Activated naive CD4-positive, alpha-beta T cell (primary cell): Measurements from ENCODE around the gene SCEL.
"Not testable (repeated sequence)": the region's sequence is repeated elsewhere in the genome, so short reads cannot be mapped to it uniquely, and the experiment has no call there.

Experiments
- DNase-seq, 4 experiments: peaks; one replicate each; lab custom pipeline; 2025; lab: John Stamatoyannopoulos, UW

The SCEL gene

DNA sequence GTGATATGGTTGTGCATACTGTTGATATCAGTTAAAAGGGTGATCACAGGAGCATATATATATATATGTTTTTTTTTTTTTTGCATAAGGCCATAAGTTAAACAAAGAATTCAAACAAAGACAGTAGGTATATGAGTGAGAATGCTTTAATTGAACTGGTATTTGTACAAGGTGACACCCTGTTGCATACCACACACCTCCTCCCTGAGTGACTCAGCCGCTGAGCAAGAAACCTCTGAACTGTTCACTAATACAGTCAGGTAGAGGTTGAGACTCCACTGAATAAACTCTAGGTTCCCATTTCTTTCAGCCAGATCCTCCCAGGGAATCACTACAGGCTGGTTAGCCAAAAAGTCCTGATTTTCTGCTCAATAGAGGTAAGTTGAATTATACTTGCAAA lies at the start of gene SCEL:
TSS of gene SCEL (plus strand) at position 259 of the 400 bp plus-strand sequence. CDS start 20,170 bp downstream, outside the sequence.
- no peak for DNase-seq

DNA sequence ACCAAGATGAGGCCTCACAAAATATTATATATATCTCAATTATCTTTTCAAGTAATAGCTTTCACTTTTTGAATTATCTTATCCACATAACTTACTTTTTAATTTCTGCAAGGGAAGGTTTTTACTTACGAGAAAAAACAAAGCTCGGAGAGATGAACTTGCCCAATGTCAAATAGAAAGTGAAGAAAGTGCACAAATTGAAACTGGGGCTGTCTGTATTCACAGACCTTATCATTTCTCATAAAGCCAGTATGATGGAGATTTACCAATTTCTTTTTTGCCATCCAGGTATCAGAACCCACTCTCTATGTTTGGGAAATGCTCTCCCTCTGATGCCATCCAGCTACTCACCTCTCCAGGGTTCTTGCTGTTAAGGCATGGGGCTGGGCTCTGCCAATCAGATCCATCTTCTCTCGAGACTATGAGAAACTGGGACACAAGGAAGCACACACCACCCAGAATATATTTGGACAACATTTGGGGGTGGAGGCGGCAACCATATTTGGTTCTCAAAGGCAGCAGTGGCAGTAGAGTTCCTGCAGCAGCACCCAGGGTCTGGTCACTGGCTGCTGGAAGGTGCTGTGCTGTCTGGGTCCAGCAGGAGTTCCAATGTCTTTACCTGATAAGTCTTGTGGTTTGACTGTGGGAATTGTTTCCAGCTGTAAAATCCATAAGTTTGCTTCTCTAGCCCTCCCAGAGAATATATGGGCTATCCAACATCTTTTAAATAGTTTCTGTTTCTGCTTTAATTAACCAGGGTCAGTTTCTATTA lies 45.8 kb upstream of the SCEL start:
- no peak for DNase-seq

DNA sequence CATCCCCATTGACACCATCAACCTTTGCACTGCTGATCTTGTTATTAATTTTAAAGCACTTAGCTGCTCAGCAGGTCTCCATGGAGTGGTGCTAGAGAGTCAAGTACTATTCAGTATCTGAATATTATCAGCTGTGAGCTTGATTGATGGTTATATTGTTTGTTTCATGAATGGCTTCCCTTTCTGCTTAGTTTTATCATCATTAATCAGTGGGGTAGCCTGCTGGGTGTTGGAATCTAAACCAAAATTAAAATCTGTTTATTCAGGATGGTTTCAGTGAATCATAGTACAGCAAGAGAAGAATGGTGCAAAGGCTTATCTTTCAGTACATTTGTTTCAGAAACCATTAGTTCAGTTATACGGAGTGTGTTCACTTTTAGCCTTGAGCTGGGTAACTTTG lies 42.5 kb upstream of the SCEL start:
- DNase-seq, result no peak

DNA sequence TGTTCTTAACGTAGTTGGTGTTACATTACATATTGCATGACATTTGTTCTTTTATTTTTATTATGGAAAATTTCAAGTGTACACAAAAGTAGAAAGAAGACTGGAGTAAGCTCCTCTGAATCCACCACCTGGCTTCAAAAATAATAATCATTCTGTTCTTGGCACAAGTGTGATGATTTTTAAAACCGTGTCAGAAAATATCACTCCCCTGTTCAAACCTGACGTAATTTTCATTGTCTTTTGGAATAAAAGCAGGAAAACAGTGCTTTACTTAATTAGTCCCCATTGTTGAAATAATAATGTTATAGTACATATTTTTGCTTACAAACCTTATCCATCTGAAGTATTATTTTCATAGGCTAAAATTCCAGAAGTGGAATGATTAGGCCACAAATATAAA lies 41.3 kb upstream of the SCEL start:
- no peak for DNase-seq

DNA sequence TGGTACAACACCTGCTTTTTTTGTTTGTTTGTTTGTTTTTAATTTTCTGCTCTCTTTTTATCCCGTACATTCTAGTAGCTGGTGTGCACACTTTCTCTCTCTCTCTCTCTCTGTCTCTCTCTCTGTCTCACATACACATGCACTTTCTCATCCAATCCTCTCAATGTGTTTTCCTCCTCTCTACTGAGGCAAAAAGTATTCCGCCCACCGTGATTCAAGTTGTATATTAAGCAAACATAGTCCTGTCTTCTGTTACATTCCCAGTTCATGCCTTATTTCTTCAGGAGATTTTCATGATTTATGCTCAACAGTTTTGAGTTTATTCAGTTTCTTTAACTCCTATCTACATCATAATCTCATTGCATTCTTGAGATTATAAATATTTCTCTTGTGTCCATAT lies 38.2 kb upstream of the SCEL start:
- no peak for DNase-seq

GRCh38 chr13:77497835-77498234 lies 37.7 kb upstream of the SCEL start:
- no peak for DNase-seq

GRCh38 chr13:77502104-77502720 lies 33.3 kb upstream of the SCEL start:
- no peak for DNase-seq

- DNase-seq, result no peak
Measured at GRCh38 chr13:77503398-77503797, 32.1 kb upstream of the SCEL start.

- DNase-seq, result no peak
Measured at GRCh38 chr13:77506874-77507273, 28.6 kb upstream of the SCEL start.

DNA sequence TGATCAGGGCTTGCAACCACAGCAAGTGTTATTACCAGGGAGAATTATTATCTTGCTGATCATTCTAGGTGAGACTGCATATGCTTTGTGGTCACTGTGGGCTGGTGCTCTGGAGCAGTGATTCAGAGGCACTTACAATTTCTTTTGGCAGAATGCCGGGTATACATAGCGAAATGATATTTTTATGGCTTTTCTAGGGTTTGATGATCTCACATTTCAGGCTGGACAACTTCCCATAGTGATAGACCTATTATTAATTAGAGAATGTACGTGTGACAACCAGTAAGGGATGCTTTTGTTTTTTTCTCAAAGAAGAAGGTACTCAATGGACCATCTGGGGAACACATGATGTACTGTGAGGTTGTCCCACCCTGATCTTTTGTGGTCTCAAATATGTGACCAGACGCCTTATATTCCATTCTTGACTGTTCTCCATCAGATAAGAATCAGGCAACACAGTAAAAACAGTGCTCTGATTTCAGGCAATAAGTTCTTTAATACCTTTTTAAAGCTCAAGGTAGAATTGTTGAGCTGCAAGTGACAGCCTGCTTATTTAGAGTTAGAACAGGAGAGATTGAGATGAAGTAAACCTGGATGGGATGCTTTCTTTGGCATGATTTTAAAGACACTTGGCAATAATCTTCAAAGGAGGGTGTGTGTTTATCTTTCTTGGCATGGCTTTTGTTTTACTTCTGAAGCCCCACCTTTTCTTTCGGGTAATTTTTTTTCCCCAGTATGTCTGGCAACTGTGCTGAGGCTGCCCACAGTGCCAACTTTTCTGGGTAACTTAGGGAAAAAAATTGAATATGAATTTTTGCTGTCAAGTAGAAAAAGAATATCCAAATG lies 27.4 kb upstream of the SCEL start:
- no peak for DNase-seq

GRCh38 chr13:77508959-77509620 lies 26.4 kb upstream of the SCEL start:
- DNase-seq, result no peak

DNA sequence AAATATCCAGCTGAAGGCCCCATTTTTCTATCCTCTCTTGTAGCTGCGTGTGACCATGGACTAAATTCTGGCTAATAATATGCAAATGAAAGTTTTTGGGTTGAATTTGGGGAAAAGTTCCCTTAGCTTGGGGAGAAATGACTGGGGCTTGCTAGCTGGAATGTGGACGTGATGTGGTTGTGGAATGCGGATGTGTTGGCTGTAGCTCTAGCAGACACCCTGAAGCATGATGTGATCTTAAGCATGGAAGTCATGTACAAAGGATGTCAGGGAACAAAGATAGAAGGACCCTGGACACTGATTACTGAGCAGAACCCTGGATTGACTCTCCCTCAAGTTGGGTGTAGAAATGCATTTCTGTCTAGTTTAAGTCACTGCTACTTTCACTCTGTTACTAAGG lies 25.4 kb upstream of the SCEL start:
- DNase-seq, result no peak

GRCh38 chr13:77511552-77511951 lies 24.0 kb upstream of the SCEL start:
- no peak for DNase-seq

DNA sequence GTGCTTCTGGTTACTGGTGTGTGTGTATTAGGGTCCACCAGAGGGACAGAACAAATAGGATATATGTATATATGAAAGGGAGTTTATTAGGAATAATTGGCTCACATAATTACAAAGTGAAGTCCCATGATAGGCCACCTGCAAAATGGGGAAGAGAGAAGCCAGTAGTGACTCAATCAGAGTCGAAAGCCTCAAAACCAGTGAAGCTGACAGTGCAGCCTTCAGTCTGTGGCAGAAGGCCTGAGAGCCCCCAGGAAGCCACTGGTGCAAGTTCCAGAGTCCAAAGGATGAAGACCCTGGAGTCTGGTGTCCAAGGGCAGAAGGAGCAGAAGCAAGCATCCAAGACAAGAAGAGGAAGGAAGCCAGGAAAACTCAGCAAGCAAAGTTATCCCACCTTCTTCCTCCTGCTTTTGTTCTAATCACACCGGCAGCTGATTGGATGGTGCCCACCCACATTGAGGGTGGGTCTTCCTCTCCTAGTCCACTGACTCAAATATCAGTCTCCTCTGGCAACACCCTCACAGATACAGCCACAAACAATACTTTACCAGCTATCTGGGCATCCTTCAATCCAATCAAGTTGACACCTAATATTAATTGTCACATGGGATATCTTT lies 21.7 kb upstream of the SCEL start:
- no peak for DNase-seq

GRCh38 chr13:77514336-77514726 lies 21.2 kb upstream of the SCEL start:
- DNase-seq, result no peak

- DNase-seq, result no peak
Measured at GRCh38 chr13:77515785-77516184, 19.7 kb upstream of the SCEL start.

DNA sequence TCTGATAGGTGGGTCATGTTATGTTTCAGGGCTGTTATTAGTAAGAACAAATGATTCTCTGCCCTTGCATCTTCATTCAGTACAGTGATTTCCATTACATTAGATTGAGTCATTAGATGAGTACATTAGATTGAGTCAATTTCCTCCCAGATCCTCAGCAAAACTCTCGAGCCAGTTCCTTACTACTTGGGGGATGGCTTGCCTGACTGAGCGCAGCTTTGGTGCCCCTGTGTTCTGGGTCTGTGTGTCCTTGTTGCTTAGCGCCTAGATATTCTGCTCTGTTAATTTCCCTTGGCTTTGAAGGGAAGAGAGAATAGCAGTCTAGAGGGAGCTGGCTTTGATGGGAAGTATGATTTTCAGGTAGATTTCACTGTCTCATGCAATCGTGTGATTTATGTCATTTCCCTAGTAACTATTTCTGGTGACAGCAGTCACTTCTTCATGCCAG lies 19.1 kb upstream of the SCEL start:
- DNase-seq, result no peak

GRCh38 chr13:77518266-77518665 lies 17.2 kb upstream of the SCEL start:
- no peak for DNase-seq

GRCh38 chr13:77519396-77519795 lies 16.1 kb upstream of the SCEL start:
- not testable (repeated sequence) for DNase-seq

DNA sequence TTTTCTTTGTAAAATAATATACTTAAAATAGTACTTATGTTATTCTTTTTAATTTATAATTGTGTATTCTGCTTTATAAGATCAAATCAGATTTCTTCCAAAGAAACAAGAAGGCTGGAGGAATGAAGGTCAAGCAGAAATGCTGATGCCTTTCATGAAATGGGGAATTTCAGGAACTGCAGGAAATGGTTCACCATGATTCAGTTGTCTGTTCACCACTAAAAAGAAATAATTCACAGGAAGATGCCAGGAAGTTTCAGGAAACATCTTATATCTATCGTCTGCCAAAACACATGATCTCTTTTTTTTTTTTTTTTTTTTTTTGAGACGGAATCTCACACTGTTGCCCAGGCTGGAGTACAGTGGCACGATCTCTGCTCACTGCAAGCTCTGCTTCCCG lies 15.7 kb upstream of the SCEL start:
- DNase-seq, result no peak

DNA sequence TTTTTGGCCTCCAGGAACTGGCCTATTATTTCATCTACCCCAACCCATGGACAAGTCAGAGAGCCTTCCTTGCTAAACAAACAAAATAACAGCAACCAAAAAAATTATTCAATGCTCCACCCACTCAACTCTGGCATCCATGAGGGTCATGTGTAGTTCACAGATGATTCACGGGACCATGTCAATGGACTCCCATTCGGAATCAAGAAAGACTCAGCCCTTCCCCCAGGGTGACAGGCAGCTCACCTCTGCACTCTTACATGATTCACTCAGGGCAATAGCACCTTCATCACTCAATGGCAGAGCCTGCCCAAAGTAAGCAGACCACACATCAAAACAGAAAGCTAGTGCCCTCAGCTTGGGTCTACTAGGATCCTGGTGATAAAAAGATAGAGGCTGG lies 14.3 kb upstream of the SCEL start:
- DNase-seq, result no peak
